ENCODE measurements around the gene PAQR5. TPM values are rescaled to one million over a fixed set of nuclear protein-coding genes. Genes with fewer than 3 reads are reported as not detected.

PAQR5 gene, protein sequence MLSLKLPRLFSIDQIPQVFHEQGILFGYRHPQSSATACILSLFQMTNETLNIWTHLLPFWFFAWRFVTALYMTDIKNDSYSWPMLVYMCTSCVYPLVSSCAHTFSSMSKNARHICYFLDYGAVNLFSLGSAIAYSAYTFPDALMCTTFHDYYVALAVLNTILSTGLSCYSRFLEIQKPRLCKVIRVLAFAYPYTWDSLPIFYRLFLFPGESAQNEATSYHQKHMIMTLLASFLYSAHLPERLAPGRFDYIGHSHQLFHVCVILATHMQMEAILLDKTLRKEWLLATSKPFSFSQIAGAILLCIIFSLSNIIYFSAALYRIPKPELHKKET
- total RNA-seq (under 1 TPM; 0.25 to 0.31 TPM), polyA plus RNA-seq (ENCODE audit: insufficient read depth, low read depth, low replicate concordance) (4.5 TPM)
- long read RNA-seq, donor 1: 0 reads
- long read RNA-seq, donor 2: 0 reads

DNA sequence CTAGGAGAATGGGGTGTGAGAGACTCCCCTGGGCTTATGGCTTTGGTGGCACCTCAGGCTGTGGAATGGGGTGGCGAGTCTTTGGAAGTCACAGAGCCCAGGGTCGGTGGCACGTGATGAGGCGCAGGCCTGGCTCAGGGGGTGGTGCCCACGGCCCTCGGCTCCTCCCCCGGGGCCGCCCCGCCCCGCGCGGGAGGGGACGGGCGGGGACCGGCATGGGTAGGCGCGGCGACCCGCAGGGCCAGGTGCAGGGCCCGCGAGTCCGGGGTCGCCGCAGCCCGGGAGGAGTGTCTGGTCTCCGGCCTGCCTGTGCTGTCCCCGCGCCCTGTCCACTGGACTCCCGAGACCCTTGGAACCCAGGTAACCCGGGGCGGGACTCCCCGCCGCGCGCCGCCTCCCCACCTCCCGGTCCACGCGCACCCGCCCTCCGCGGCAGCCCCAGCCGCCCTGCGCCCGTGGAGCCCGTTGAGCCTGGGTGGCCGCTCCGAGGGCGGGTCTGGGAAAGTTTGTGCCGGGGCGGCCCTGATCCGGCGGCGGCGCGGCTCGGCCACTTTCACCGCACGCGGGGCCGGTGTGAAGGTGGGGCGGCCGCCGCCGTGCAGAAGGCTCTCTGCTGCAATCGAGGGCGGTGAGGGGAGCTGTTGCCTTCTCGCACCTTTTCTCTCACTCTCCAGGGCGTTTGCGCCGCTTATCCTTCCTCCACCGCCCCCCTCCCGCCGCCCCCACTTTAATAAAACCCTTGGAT lies at the start of gene PAQR5:
Gene PAQR5, plus strand, starts transcription at position 216 of the 745 bp plus-strand sequence. CDS start 61,169 bp downstream, outside the sequence.
- intact Hi-C loops (cut with DNase I; ENCODE audit: low total_unique reads): no loop called here
- WGBS, 2 donors: 0 to 1% methylated on average over 23 to 70 of the region's 74 CpGs
- DNase-seq: peak; percentile 26
- H3K27ac ChIP-seq: no peak within 1 kb of the TSS
- peak within 1 kb of the TSS; percentile 40 to 50 for H3K4me3 ChIP-seq
- TF ChIP-seq POLR2A (IDR thresholded peaks at IDR 0.05): no peak
- TF ChIP-seq, protein P1, sequence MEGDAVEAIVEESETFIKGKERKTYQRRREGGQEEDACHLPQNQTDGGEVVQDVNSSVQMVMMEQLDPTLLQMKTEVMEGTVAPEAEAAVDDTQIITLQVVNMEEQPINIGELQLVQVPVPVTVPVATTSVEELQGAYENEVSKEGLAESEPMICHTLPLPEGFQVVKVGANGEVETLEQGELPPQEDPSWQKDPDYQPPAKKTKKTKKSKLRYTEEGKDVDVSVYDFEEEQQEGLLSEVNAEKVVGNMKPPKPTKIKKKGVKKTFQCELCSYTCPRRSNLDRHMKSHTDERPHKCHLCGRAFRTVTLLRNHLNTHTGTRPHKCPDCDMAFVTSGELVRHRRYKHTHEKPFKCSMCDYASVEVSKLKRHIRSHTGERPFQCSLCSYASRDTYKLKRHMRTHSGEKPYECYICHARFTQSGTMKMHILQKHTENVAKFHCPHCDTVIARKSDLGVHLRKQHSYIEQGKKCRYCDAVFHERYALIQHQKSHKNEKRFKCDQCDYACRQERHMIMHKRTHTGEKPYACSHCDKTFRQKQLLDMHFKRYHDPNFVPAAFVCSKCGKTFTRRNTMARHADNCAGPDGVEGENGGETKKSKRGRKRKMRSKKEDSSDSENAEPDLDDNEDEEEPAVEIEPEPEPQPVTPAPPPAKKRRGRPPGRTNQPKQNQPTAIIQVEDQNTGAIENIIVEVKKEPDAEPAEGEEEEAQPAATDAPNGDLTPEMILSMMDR (IDR thresholded peaks at IDR 0.05): no peak
- H3K27me3 ChIP-seq: no peaks in the 10 kb centered on the region
- H3K36me3 ChIP-seq (ENCODE audit: low read depth, missing control alignments): no peaks in the 10 kb centered on the region
- H3K9me3 ChIP-seq: no peaks in the 10 kb centered on the region
- H3K4me1 ChIP-seq: peaks cover 5% of the 10 kb centered on the region

GRCh38 chr15:69253156-69253555 lies 45.6 kb upstream of the PAQR5 start:
- H3K27me3 ChIP-seq: no peaks in the 10 kb centered on the region
- 53 to 57% methylated on average over 3 of the region's 3 CpGs for WGBS, 2 donors
- no peak overlapping the region for H3K27ac ChIP-seq
- H3K4me1 ChIP-seq: no peaks in the 10 kb centered on the region
- H3K4me3 ChIP-seq: no peak overlapping the region
- TF ChIP-seq, protein P1 (IDR thresholded peaks at IDR 0.05): no peak
- no peak for TF ChIP-seq POLR2A (IDR thresholded peaks at IDR 0.05)
- intact Hi-C loops (cut with DNase I; ENCODE audit: low total_unique reads): no loop called here
- no peaks in the 10 kb centered on the region for H3K36me3 ChIP-seq (ENCODE audit: low read depth, missing control alignments)
- H3K9me3 ChIP-seq: no peaks in the 10 kb centered on the region
- DNase-seq: no peak

GRCh38 chr15:69265347-69265955 lies 33.3 kb upstream of the PAQR5 start:
- intact Hi-C loops (cut with DNase I; ENCODE audit: low total_unique reads): loop anchor here (10.0 kb wide), 1 partner anchor 201 kb away; no protein-coding TSS in a partner anchor
- Histone ChIP-seq H3K27ac (no peak overlapping the region), H3K27me3 (no peaks in the 10 kb centered on the region), H3K9me3 (no peaks in the 10 kb centered on the region), H3K4me1 (no peaks in the 10 kb centered on the region), H3K4me3 (no peak overlapping the region), H3K36me3 (ENCODE audit: low read depth, missing control alignments) (no peaks in the 10 kb centered on the region)
- DNase-seq: no peak
- WGBS, 2 donors: 49 to 50% methylated on average over 5 of the region's 5 CpGs
- no peak for TF ChIP-seq POLR2A (IDR thresholded peaks at IDR 0.05)
- TF ChIP-seq, protein P1 (IDR thresholded peaks at IDR 0.05): peak; percentile 23 to 52 (median 43)

DNA sequence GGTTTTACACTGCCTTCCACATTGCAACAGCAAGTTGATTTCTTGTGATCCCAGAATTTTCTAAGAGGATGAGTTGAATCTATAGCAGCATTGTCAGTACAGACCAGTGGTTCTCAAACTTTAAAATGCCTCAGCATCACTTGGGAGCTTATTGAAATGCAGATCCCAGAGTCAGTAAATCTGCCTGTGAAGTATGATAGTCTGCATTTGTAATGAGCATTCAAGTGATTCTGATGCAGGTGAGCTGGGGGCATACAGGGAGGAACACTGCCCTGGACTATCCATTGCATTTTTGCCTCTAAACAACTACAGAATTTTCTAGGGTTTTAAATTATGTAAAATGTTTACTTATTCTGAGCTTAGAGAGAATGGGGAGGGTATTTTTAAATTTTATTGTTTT lies 27.5 kb upstream of the PAQR5 start:
- H3K9me3 ChIP-seq: no peaks in the 10 kb centered on the region
- H3K36me3 ChIP-seq (ENCODE audit: low read depth, missing control alignments): no peaks in the 10 kb centered on the region
- no peak overlapping the region for H3K4me3 ChIP-seq
- TF ChIP-seq, protein P1 (IDR thresholded peaks at IDR 0.05): no peak
- no peak overlapping the region for H3K27ac ChIP-seq
- intact Hi-C loops (cut with DNase I; ENCODE audit: low total_unique reads): no loop called here
- H3K4me1 ChIP-seq: peaks cover 10% of the 10 kb centered on the region
- H3K27me3 ChIP-seq: no peaks in the 10 kb centered on the region
- DNase-seq: no peak

Data from testis (tissue), 5 donors.